HG03521 (cell line): Measurements from ENCODE around the gene TRIM74.
"Not testable (repeated sequence)": the region's sequence is repeated elsewhere in the genome, so short reads cannot be mapped to it uniquely, and the experiment has no call there.

Experiments used
- ATAC-seq: cut with Tn5 transposase; IDR thresholded peaks from one replicate; pipeline ENCODE4 v1.9.1; 2021; ENCODE audit warnings: mild to moderate bottlenecking, moderate library complexity; ENCODE audit not compliant: unreplicated experiment

Gene TRIM74

GRCh38 chr7:72913750-72914149 lies 55.5 kb downstream of the TRIM74 start:
- not testable (repeated sequence) for ATAC-seq

- ATAC-seq, result not testable (repeated sequence)
Measured at GRCh38 chr7:72911395-72911794, 57.9 kb downstream of the TRIM74 start.
